HCT116 (cell line): ENCODE results near the gene SLC16A12. TPM values are rescaled to one million over a fixed set of nuclear protein-coding genes. Genes with fewer than 3 reads are reported as not detected.

Experiments used
- ATAC-seq: fragments of 200-7000 bp; cut with Tn5 transposase; 2 replicates; pipeline ENCODE4 v1.9.1; 2020; ENCODE audit warnings: mild to moderate bottlenecking, moderate library complexity
- BruUV-seq: library from RNA; stranded (reverse); fragments of 400-500 nt; replicated peaks from 2 replicates; lab custom pipeline; 2021; lab: Mats Ljungman, UMichigan
- CTCF ChIA-PET: fragments of 300-600 bp; sonication (Branson Sonifier 250); formaldehyde crosslinking; loops from one replicate; lab custom pipeline; 2021; ENCODE audit warnings: antibody characterized with exemption; lab: Charles Lee
- POLR2A ChIA-PET: fragments of 300-600, 350-600 bp; sonication (Branson Sonifier 250); formaldehyde crosslinking; loops from one replicate; lab custom pipeline; 2021; ENCODE audit warnings: antibody characterized with exemption; lab: Charles Lee
- RAD21 ChIA-PET, 2 experiments: fragments of 300-600 bp; sonication (Branson Sonifier 250); formaldehyde crosslinking; loops; one replicate each; lab custom pipeline; 2023; ENCODE audit warnings: low total read pairs in 2 of 2; ENCODE audit not compliant: uncharacterized antibody in 2 of 2, unreplicated experiment in 2 of 2, low non-redundant PET in 1 of 2; lab: Charles Lee
- DNase-seq: peaks from one replicate; pipeline ENCODE4 v3.0.0-alpha.2; 2010; ENCODE audit warnings: low read depth, low spot score
- H2AFZ ChIP-seq: fragments of 200-600 bp; shearing (Covaris generic), sonication (generic); 2 replicates; pipeline ENCODE4 v1.6.1; 2017; ENCODE audit warnings: low read depth, mixed run types, mixed read lengths, antibody characterized with exemption, low read length; ENCODE audit not compliant: poor library complexity, severe bottlenecking
- H3K27ac ChIP-seq: 2 replicates; pipeline ENCODE4 v1.5.1; 2012; ENCODE audit warnings: low read depth, low read length
- H3K27me3 ChIP-seq: fragments of 200-600 bp; sonication (generic); 2 replicates; pipeline ENCODE4 v1.6.1; 2016; ENCODE audit warnings: mixed run types, low read length, mixed read lengths; ENCODE audit not compliant: insufficient read depth
- H3K36me3 ChIP-seq, 2 experiments: fragments of 200-500 bp in 1 of 2; fragments of 200-600 bp in 1 of 2; sonication (Bioruptor generic) in 1 of 2; sonication (generic) in 1 of 2; 2 replicates each; pipeline versions ENCODE4 v1.5.1 to v1.6.1; 2014 to 2016; ENCODE audit warnings: low read length in 2 of 2, inconsistent platforms in 1 of 2, mixed read lengths in 1 of 2, mixed run types in 1 of 2; ENCODE audit not compliant: insufficient read depth in 2 of 2, control insufficient read depth in 1 of 2
- H3K4me1 ChIP-seq, 2 experiments: fragments of 200-600 bp in 1 of 2; sonication (generic) in 1 of 2; 2 replicates each; pipeline versions ENCODE4 v1.5.1 to v1.6.1; 2012 to 2017; ENCODE audit warnings: low read length in 2 of 2, inconsistent platforms in 1 of 2, mild to moderate bottlenecking in 1 of 2, mixed read lengths in 1 of 2, mixed run types in 1 of 2, moderate library complexity in 1 of 2; ENCODE audit not compliant: insufficient read depth in 2 of 2, control insufficient read depth in 1 of 2
- H3K4me2 ChIP-seq: fragments of 200-600 bp; sonication (generic); 2 replicates; pipeline ENCODE4 v1.6.1; 2017; ENCODE audit warnings: mixed run types, low read length, mixed read lengths
- H3K4me3 ChIP-seq, 2 experiments: fragments of 200-600 bp in 1 of 2; sonication (generic) in 1 of 2; replicated peaks in 1 of 2; 2 replicates each; pipeline ENCODE4 v1.5.1; 2011 to 2016; ENCODE audit warnings: low read length in 2 of 2, control low read depth in 1 of 2, low read depth in 1 of 2, mild to moderate bottlenecking in 1 of 2, mixed read lengths in 1 of 2, mixed run types in 1 of 2
- H3K79me2 ChIP-seq: fragments of 200-600 bp; sonication (generic); 2 replicates; pipeline ENCODE4 v1.6.1; 2017; ENCODE audit warnings: mild to moderate bottlenecking, mixed run types, low read length, moderate library complexity, mixed read lengths; ENCODE audit not compliant: insufficient read depth
- H3K9ac ChIP-seq: fragments of 200-600 bp; sonication (generic); 2 replicates; pipeline ENCODE4 v1.6.1; 2016; ENCODE audit warnings: low read length, mixed read lengths
- H3K9me2 ChIP-seq: fragments of 200-600 bp; sonication (generic), shearing (Covaris generic); 2 replicates; pipeline ENCODE4 v1.6.1; 2017; ENCODE audit warnings: mixed run types, mild to moderate bottlenecking, moderate library complexity; ENCODE audit not compliant: insufficient read depth
- H3K9me3 ChIP-seq, 2 experiments: fragments of 200-500 bp in 1 of 2; fragments of 200-600 bp in 1 of 2; sonication (Bioruptor generic) in 1 of 2; sonication (generic) in 1 of 2; 2 replicates each; pipeline ENCODE4 v1.6.1; 2014 to 2017; ENCODE audit warnings: low read length in 2 of 2, mixed read lengths in 2 of 2, inconsistent platforms in 1 of 2, low read depth in 1 of 2, mild to moderate bottlenecking in 1 of 2, mixed run types in 1 of 2, moderate library complexity in 1 of 2; ENCODE audit not compliant: control insufficient read depth in 1 of 2, insufficient read depth in 1 of 2
- H4K20me1 ChIP-seq: fragments of 200-600 bp; sonication (generic), shearing (Covaris generic); 2 replicates; pipeline ENCODE4 v1.6.1; 2017; ENCODE audit warnings: mixed run types, mild to moderate bottlenecking, moderate library complexity; ENCODE audit not compliant: insufficient read depth
- ATF3 ChIP-seq: IDR thresholded peaks from 2 replicates; pipeline ENCODE4 v1.6.1; 2012
- CEBPB ChIP-seq: IDR thresholded peaks from 2 replicates; pipeline ENCODE4 v1.6.1; 2012; ENCODE audit warnings: low read depth
- EGR1 ChIP-seq: IDR thresholded peaks from 2 replicates; pipeline ENCODE4 v1.6.1; 2012; ENCODE audit warnings: low read depth
- EZH2 ChIP-seq: fragments of 200-600 bp; sonication (generic); IDR thresholded peaks from 2 replicates; pipeline ENCODE4 v1.6.1; 2017; ENCODE audit warnings: antibody characterized with exemption, mixed run types
- POLR2AphosphoS5 ChIP-seq: IDR thresholded peaks from 2 replicates; pipeline ENCODE4 v1.6.1; 2011; ENCODE audit warnings: mild to moderate bottlenecking, low read depth, low read length, moderate library complexity
- REST ChIP-seq: IDR thresholded peaks from 2 replicates; pipeline ENCODE4 v1.6.1; 2012; ENCODE audit warnings: low read depth
- SIN3A ChIP-seq: IDR thresholded peaks from 2 replicates; pipeline ENCODE4 v1.6.1; 2012; ENCODE audit warnings: low read depth
- intact Hi-C: fragments of 100-400 bp; cut with micrococcal nuclease; formaldehyde crosslinking; loops from 2 replicates; pipeline ENCODE4 v1.10.0; 2022
- total RNA-seq: library from RNA; stranded (reverse); gene quantifications from one replicate; pipeline ENCODE4 v1.2.1, GENCODE V29; 2021; ENCODE audit not compliant: unreplicated experiment
- TF ChIP-seq, protein P1 (sequence below), 3 experiments: fragments of 200-600 bp in 1 of 3; sonication (generic) in 1 of 3; IDR thresholded peaks in 2 of 3; conservative IDR thresholded peaks in 1 of 3; 2 replicates each; pipeline ENCODE4 v1.5.1; 2012 to 2017; ENCODE audit warnings: low read depth in 2 of 3, low read length in 2 of 3, antibody characterized with exemption in 1 of 3, borderline replicate concordance in 1 of 3, control low read depth in 1 of 3, mild to moderate bottlenecking in 1 of 3, mixed read lengths in 1 of 3, mixed run types in 1 of 3, moderate library complexity in 1 of 3; ENCODE audit not compliant: insufficient read depth in 1 of 3

Gene SLC16A12
- total RNA-seq, 1 experiment from 2014 or later: not detected

DNA sequence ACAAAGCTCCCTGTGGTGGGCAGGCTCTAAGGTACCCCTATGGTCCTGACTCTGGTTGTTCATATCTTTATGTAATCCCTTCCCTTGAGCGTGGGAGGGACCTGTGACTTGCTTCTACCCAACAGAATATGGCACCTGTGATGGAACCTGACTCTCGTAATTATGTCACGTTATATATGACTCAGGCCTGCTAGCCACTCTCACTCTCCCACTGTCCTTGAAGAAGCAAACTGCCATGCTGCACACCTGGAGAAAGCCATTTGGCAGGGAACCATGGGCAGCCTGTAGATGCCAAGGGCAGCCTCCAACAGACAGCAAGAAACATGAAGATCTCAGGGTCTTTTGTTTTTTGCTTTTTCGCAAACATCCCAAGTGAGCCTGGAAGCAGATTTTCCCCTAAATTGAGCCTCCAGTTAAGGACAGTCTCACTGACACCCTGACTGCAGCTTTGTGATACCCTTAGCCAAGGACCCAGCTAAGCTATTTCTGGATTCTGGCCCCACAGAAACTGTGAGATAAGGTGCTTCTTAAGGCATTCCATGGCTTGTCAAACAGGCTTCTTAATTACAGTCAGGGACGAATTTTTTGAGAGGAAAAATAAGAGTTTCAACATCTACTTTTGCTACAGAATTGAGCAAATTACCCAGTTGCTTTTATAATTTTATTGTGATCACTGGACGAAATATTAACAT lies 71.4 kb downstream of the SLC16A12 start:
- no peaks in the 10 kb centered on the region for H3K79me2 ChIP-seq
- intact Hi-C loops: no loop called here
- no peak overlapping the region for H3K27ac ChIP-seq
- ATAC-seq (no peak), DNase-seq (no peak)
- peaks cover 19 to 23% of the 10 kb centered on the region in 2 experiments for H3K4me1 ChIP-seq
- H4K20me1 ChIP-seq: no peaks in the 10 kb centered on the region
- RAD21 ChIA-PET: no interaction called here
- H3K9me3 ChIP-seq: no peaks in the 10 kb centered on the region
- BruUV-seq: no TSS peak
- H3K36me3 ChIP-seq: no peaks in the 10 kb centered on the region
- H3K4me3 ChIP-seq: no peak overlapping the region
- TF ChIP-seq ATF3 (no peak), POLR2AphosphoS5 (no peak), REST (no peak), SIN3A (no peak), CEBPB (no peak), EGR1 (no peak), EZH2 (no peak)
- TF ChIP-seq, protein P1, sequence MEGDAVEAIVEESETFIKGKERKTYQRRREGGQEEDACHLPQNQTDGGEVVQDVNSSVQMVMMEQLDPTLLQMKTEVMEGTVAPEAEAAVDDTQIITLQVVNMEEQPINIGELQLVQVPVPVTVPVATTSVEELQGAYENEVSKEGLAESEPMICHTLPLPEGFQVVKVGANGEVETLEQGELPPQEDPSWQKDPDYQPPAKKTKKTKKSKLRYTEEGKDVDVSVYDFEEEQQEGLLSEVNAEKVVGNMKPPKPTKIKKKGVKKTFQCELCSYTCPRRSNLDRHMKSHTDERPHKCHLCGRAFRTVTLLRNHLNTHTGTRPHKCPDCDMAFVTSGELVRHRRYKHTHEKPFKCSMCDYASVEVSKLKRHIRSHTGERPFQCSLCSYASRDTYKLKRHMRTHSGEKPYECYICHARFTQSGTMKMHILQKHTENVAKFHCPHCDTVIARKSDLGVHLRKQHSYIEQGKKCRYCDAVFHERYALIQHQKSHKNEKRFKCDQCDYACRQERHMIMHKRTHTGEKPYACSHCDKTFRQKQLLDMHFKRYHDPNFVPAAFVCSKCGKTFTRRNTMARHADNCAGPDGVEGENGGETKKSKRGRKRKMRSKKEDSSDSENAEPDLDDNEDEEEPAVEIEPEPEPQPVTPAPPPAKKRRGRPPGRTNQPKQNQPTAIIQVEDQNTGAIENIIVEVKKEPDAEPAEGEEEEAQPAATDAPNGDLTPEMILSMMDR (IDR thresholded peaks at IDR 0.05 in 2 of 3, conservative IDR thresholded peaks at IDR 0.05 in 1 of 3; ENCODE audit: borderline replicate concordance in 1 of 3, insufficient read depth in 1 of 3, low read depth in 2 of 3, low read length in 2 of 3): no peak
- no peak overlapping the region for H3K4me2 ChIP-seq
- no peaks in the 10 kb centered on the region for H3K9me2 ChIP-seq
- CTCF ChIA-PET: no interaction called here
- POLR2A ChIA-PET: no interaction called here
- no peak overlapping the region for H3K9ac ChIP-seq
- no peaks in the 10 kb centered on the region for H3K27me3 ChIP-seq
- no peak overlapping the region for H2AFZ ChIP-seq
